Small intestine (tissue), 7 donors: Measurements from ENCODE around the gene GTF2H3. TPM values are rescaled to one million over a fixed set of nuclear protein-coding genes. Genes with fewer than 3 reads are reported as not detected.
"Not testable (repeated sequence)": the region's sequence is repeated elsewhere in the genome, so short reads cannot be mapped to it uniquely, and the experiment has no call there.

Experiments
- DNase-seq, 2 donors: peaks; one replicate each; pipeline versions ENCODE4 v3.0.0 to v3.0.0-alpha.2; 2013
- FAIRE-seq: peaks from 2 replicates; lab custom pipeline; 2012; peaks lifted over from hg19 to GRCh38; lab: Jason Lieb, UNC
- H3K27ac ChIP-seq, 3 donors: one replicate each; pipeline ENCODE4 v1.5.1; 2013; ENCODE audit warnings: low read length in 2 of 3, mild to moderate bottlenecking in 2 of 3, control low read depth in 1 of 3, inconsistent platforms in 1 of 3, low read depth in 1 of 3, moderate library complexity in 1 of 3
- H3K27me3 ChIP-seq, 3 donors: one replicate each; pipeline ENCODE4 v1.6.1; 2013; ENCODE audit warnings: low read length in 3 of 3, inconsistent platforms in 1 of 3; ENCODE audit not compliant: control insufficient read depth in 3 of 3, insufficient read depth in 3 of 3
- H3K36me3 ChIP-seq, 3 donors: one replicate each; pipeline ENCODE4 v1.6.1; 2013; ENCODE audit warnings: low read length in 3 of 3, inconsistent platforms in 1 of 3, low read depth in 1 of 3, mild to moderate bottlenecking in 1 of 3, moderate library complexity in 1 of 3; ENCODE audit not compliant: control insufficient read depth in 3 of 3, insufficient read depth in 2 of 3
- H3K4me1 ChIP-seq, 3 donors: one replicate each; pipeline ENCODE4 v1.6.1; 2013; ENCODE audit warnings: low read length in 2 of 3, inconsistent platforms in 1 of 3, low read depth in 1 of 3, mild to moderate bottlenecking in 1 of 3, moderate library complexity in 1 of 3; ENCODE audit not compliant: control insufficient read depth in 3 of 3, insufficient read depth in 2 of 3
- H3K4me3 ChIP-seq, 3 donors: one replicate each; pipeline ENCODE4 v1.5.1; 2013; ENCODE audit warnings: low read length in 3 of 3, control low read depth in 1 of 3, inconsistent platforms in 1 of 3, low read depth in 1 of 3, mild to moderate bottlenecking in 1 of 3, moderate library complexity in 1 of 3
- H3K9me3 ChIP-seq, 2 donors: one replicate each; pipeline ENCODE4 v1.6.1; 2013; ENCODE audit warnings: low read depth in 1 of 2, low read length in 1 of 2; ENCODE audit not compliant: control insufficient read depth in 2 of 2, insufficient read depth in 1 of 2
- WGBS, 3 donors: extraction: QIAGEN DNeasy Blood & Tissue Kit; methylation state at CpG; one replicate each; pipeline ENCODE4 v1.1.7; 2013; 5-methylcytosine and 5-hydroxymethylcytosine counted together
- polyA plus RNA-seq, 4 donors: library from polyadenylated mRNA; stranded (reverse) in 3 of 4; unstranded in 1 of 4; fragments of 200-250 nt in 3 of 4; fragments of 120-200 nt in 1 of 4; gene quantifications; one replicate each; pipeline versions ENCODE4 v1.2.1 to v1.2.3, GENCODE V29; 2013
- donor health status: healthy with polysubstance abuse.
- donor health status: control.
- donor health status: control.
- donor health status: Bipolar disorder and iron deficiency.
- donor health status: healthy.

The GTF2H3 gene
- polyA plus RNA-seq, 4 donors = 6.7 to 30.6 (median 12.8) TPM

GRCh38 chr12:123601602-123602489 is 31.8 kb upstream of the GTF2H3 start, which contains the start of gene DDX55:
Gene DDX55 (plus strand): TSS chr12:123602099. CDS start chr12:123602149, 50 bp downstream.
- FAIRE-seq (no peak), DNase-seq (peak; percentile 87 to 95)
- Histone ChIP-seq H3K4me1 (peaks cover 0 to 6% (median 5%) of the 10 kb centered on the region in 3 donors), H3K27me3 (no peaks in the 10 kb centered on the region), H3K27ac (peak within 1 kb of the TSS; percentile 71 to 93 (median 79)), H3K9me3 (no peaks in the 10 kb centered on the region), H3K4me3 (peak within 1 kb of the TSS; percentile 89 to 97 (median 90)), H3K36me3 (peaks cover 2 to 34% (median 3%) of the 10 kb centered on the region in 3 donors)
- 0 to 1% (median 0%) methylated on average over 75 to 81 of the region's 81 CpGs for WGBS, 3 donors

GRCh38 chr12:123602651-123603195 is 30.9 kb upstream of the GTF2H3 start:
- no peaks in the 10 kb centered on the region for H3K27me3 ChIP-seq
- H3K27ac ChIP-seq = peak overlapping the region in 1 of 3 donors; percentile 79
- WGBS, 3 donors = 4 to 9% (median 7%) methylated on average over 7 of the region's 7 CpGs
- FAIRE-seq = no peak
- no peaks in the 10 kb centered on the region for H3K9me3 ChIP-seq
- H3K4me1 ChIP-seq = peaks cover 0 to 6% (median 5%) of the 10 kb centered on the region in 3 donors
- H3K4me3 ChIP-seq = peak overlapping the region; percentile 89 to 97 (median 90)
- DNase-seq = peak in 1 of 2 donors; percentile 34
- H3K36me3 ChIP-seq = peaks cover 4 to 42% (median 6%) of the 10 kb centered on the region in 3 donors

- H3K27me3 ChIP-seq, H3K4me3 ChIP-seq, FAIRE-seq, DNase-seq, H3K27ac ChIP-seq, H3K9me3 ChIP-seq, H3K4me1 ChIP-seq: not testable (repeated sequence)
- WGBS, 3 donors = 84 to 90% (median 90%) methylated on average over 11 of the region's 11 CpGs
- H3K36me3 ChIP-seq = peaks cover 10 to 48% (median 10%) of the 10 kb centered on the region in 3 donors
These were observed 30.1 kb upstream of the GTF2H3 start for GRCh38 chr12:123603495-123603894.

- H3K27ac ChIP-seq = no peak overlapping the region
- no peak for FAIRE-seq
- 83 to 95% (median 95%) methylated on average over 4 of the region's 4 CpGs for WGBS, 3 donors
- no peak overlapping the region for H3K4me3 ChIP-seq
- peaks cover 31 to 78% (median 34%) of the 10 kb centered on the region in 3 donors for H3K36me3 ChIP-seq
- peaks cover 0 to 5% (median 0%) of the 10 kb centered on the region in 3 donors for H3K4me1 ChIP-seq
- H3K27me3 ChIP-seq = no peaks in the 10 kb centered on the region
- no peaks in the 10 kb centered on the region for H3K9me3 ChIP-seq
- no peak for DNase-seq
These were observed 25.9 kb upstream of the GTF2H3 start for GRCh38 chr12:123607756-123608155.

GRCh38 chr12:123608182-123608581 is 25.4 kb upstream of the GTF2H3 start:
- FAIRE-seq = no peak

GRCh38 chr12:123614110-123614509 is 19.5 kb upstream of the GTF2H3 start:
- peaks cover 38 to 77% (median 38%) of the 10 kb centered on the region in 3 donors for H3K36me3 ChIP-seq
- H3K4me1 ChIP-seq = no peaks in the 10 kb centered on the region
- H3K4me3 ChIP-seq = no peak overlapping the region
- FAIRE-seq (no peak), DNase-seq (no peak)
- 90 to 96% (median 93%) methylated on average over 2 of the region's 2 CpGs for WGBS, 3 donors
- H3K27ac ChIP-seq = no peak overlapping the region
- no peaks in the 10 kb centered on the region for H3K27me3 ChIP-seq
- no peaks in the 10 kb centered on the region for H3K9me3 ChIP-seq

More at GRCh38 chr12:123608182-123608581, 25.4 kb upstream of the GTF2H3 start:
- H3K27me3 ChIP-seq = no peaks in the 10 kb centered on the region
- H3K27ac ChIP-seq = no peak overlapping the region
- H3K36me3 ChIP-seq = peaks cover 31 to 80% (median 37%) of the 10 kb centered on the region in 3 donors
- no peaks in the 10 kb centered on the region for H3K9me3 ChIP-seq
- 77 to 85% (median 82%) methylated on average over 8 of the region's 8 CpGs for WGBS, 3 donors
- peaks cover 0 to under 1% (median 0%) of the 10 kb centered on the region in 3 donors for H3K4me1 ChIP-seq
- peak in 1 of 2 donors; percentile 21 for DNase-seq
- H3K4me3 ChIP-seq = no peak overlapping the region

GRCh38 chr12:123614531-123614930 is 19.1 kb upstream of the GTF2H3 start:
- H3K9me3 ChIP-seq = no peaks in the 10 kb centered on the region
- H3K4me3 ChIP-seq = no peak overlapping the region
- no peak for DNase-seq
- WGBS, 3 donors = 73 to 81% (median 76%) methylated on average over 4 of the region's 4 CpGs
- no peaks in the 10 kb centered on the region for H3K4me1 ChIP-seq
- H3K27ac ChIP-seq = no peak overlapping the region
- H3K27me3 ChIP-seq = no peaks in the 10 kb centered on the region
- peaks cover 35 to 76% (median 37%) of the 10 kb centered on the region in 3 donors for H3K36me3 ChIP-seq
- FAIRE-seq = no peak

- H3K4me3 ChIP-seq = no peak overlapping the region
- H3K9me3 ChIP-seq = no peaks in the 10 kb centered on the region
- 85 to 93% (median 92%) methylated on average over 3 of the region's 3 CpGs for WGBS, 3 donors
- no peaks in the 10 kb centered on the region for H3K27me3 ChIP-seq
- DNase-seq (no peak), FAIRE-seq (no peak)
- H3K4me1 ChIP-seq = no peaks in the 10 kb centered on the region
- H3K27ac ChIP-seq = no peak overlapping the region
- peaks cover 36 to 68% (median 39%) of the 10 kb centered on the region in 3 donors for H3K36me3 ChIP-seq
These were observed 16.5 kb upstream of the GTF2H3 start for GRCh38 chr12:123617144-123617543.
